ENCODE measurements around the gene TRNAU1AP. TPM values are rescaled to one million over a fixed set of nuclear protein-coding genes. Genes with fewer than 3 reads are reported as not detected.

Gene TRNAU1AP
- total and polyA plus RNA-seq, 2 of the 13 experiments (the other 11 are each of a cell fraction or from before 2014, with no cell fraction given): 29.0 to 42.9 TPM

DNA sequence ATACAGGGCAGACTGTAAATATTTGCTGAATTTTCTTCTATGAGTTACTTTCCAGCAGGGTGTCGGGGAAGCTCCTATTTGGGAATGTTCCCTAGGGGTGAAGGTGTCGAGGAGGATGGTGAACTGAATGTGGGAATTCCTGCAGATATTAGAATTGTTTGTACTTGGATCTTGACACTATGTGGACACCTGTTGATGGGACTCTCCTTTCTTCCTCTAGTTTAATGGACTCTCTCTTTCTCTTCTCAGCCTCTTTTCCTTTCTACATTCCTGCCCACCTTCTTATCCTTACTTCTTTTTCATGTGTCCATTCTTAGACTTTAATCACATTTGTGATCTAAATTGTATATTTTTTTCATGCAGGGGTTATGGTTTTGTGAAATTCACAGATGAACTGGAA, 14.0 kb downstream of the TRNAU1AP start:
- in situ Hi-C loops (cut with HindIII; ENCODE audit: extremely low pct_ligation_motif_present, low pct_unique_long_range_greater_than_20kb) (no loop called here), intact Hi-C loops (cut with micrococcal nuclease; ENCODE audit: unreplicated experiment) (no loop called here)
- no peaks in the 10 kb centered on the region for H3K9me3 ChIP-seq (ENCODE audit: low read length)
- no peaks in the 10 kb centered on the region for H3K4me1 ChIP-seq (ENCODE audit: insufficient read depth, low read length)
- DNase-seq (ENCODE audit: low spot score) (no peak), FAIRE-seq (no peak), ATAC-seq (no peak)
- H3K4me2 ChIP-seq (ENCODE audit: low read depth, low read length): no peak overlapping the region
- no TSS peak for BruUV-seq (replicated peaks)
- peaks cover 13 to 54% of the 10 kb centered on the region in 2 experiments; a peak in 4 of 5 replicates for H3K36me3 ChIP-seq (replicated peaks in 1 of 2; ENCODE audit: control insufficient read depth in 1 of 2, insufficient read depth in 2 of 2, low read length in 2 of 2)
- CTCF ChIA-PET (ENCODE audit: low intra/inter-chr PET ratio, low total read pairs): no interaction called here
- no peak overlapping the region for H3K27ac ChIP-seq (ENCODE audit: extremely low read length, insufficient read depth, low read length)
- H4K20me1 ChIP-seq (ENCODE audit: insufficient read depth, low read length): no peaks in the 10 kb centered on the region
- no peaks in the 10 kb centered on the region for H3K79me2 ChIP-seq (ENCODE audit: insufficient read depth, low read length)
- H3K4me3 ChIP-seq (replicated peaks in 1 of 3; ENCODE audit: insufficient read depth in 1 of 3, low read depth in 2 of 3, low read length in 3 of 3): no peak overlapping the region
- no peak overlapping the region for H2AFZ ChIP-seq (ENCODE audit: low read length)
- H3K27me3 ChIP-seq (ENCODE audit: control insufficient read depth in 1 of 2, insufficient read depth in 2 of 2, low read length in 2 of 2): no peaks in the 10 kb centered on the region
- POLR2A ChIA-PET: interaction anchor here (1.0 kb wide), 1 partner anchor 14 kb away, joined by 3 read pairs; no protein-coding TSS in a partner anchor
- 100% methylated on average over 2 of the region's 2 CpGs for WGBS (ENCODE audit: low lambda C conversion rate)
- H3K9ac ChIP-seq (ENCODE audit: insufficient read depth, low read depth, low read length): no peak overlapping the region
- TF ChIP-seq, protein P1, sequence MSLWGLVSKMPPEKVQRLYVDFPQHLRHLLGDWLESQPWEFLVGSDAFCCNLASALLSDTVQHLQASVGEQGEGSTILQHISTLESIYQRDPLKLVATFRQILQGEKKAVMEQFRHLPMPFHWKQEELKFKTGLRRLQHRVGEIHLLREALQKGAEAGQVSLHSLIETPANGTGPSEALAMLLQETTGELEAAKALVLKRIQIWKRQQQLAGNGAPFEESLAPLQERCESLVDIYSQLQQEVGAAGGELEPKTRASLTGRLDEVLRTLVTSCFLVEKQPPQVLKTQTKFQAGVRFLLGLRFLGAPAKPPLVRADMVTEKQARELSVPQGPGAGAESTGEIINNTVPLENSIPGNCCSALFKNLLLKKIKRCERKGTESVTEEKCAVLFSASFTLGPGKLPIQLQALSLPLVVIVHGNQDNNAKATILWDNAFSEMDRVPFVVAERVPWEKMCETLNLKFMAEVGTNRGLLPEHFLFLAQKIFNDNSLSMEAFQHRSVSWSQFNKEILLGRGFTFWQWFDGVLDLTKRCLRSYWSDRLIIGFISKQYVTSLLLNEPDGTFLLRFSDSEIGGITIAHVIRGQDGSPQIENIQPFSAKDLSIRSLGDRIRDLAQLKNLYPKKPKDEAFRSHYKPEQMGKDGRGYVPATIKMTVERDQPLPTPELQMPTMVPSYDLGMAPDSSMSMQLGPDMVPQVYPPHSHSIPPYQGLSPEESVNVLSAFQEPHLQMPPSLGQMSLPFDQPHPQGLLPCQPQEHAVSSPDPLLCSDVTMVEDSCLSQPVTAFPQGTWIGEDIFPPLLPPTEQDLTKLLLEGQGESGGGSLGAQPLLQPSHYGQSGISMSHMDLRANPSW (CRISPR knock-in tag; IDR thresholded peaks at IDR 0.05; ENCODE audit: borderline replicate concordance): no peak
- TF ChIP-seq ZNF792 (CRISPR knock-in tag; IDR thresholded peaks at IDR 0.05) (no peak), PHF20 (CRISPR knock-in tag; IDR thresholded peaks at IDR 0.05) (no peak), ZBTB1 (CRISPR knock-in tag; IDR thresholded peaks at IDR 0.05; ENCODE audit: borderline replicate concordance) (no peak), KLF13 (CRISPR knock-in tag; IDR thresholded peaks at IDR 0.05) (no peak), ZSCAN25 (CRISPR knock-in tag; IDR thresholded peaks at IDR 0.05) (no peak), ZNF333 (CRISPR knock-in tag; IDR thresholded peaks at IDR 0.05; ENCODE audit: borderline replicate concordance) (no peak), SRSF1 (optimal IDR thresholded peaks at IDR 0.05; ENCODE audit: low read depth, low read length) (no peak), SMAD9 (CRISPR knock-in tag; IDR thresholded peaks at IDR 0.05) (no peak)
- TF ChIP-seq, protein P2, sequence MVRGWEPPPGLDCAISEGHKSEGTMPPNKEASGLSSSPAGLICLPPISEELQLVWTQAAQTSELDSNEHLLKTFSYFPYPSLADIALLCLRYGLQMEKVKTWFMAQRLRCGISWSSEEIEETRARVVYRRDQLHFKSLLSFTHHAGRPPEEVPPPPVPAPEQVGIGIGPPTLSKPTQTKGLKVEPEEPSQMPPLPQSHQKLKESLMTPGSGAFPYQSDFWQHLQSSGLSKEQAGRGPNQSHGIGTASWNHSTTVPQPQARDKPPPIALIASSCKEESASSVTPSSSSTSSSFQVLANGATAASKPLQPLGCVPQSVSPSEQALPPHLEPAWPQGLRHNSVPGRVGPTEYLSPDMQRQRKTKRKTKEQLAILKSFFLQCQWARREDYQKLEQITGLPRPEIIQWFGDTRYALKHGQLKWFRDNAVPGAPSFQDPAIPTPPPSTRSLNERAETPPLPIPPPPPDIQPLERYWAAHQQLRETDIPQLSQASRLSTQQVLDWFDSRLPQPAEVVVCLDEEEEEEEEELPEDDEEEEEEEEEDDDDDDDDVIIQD (CRISPR knock-in tag; IDR thresholded peaks at IDR 0.05; ENCODE audit: low read depth): no peak
- TF ChIP-seq, protein P3, sequence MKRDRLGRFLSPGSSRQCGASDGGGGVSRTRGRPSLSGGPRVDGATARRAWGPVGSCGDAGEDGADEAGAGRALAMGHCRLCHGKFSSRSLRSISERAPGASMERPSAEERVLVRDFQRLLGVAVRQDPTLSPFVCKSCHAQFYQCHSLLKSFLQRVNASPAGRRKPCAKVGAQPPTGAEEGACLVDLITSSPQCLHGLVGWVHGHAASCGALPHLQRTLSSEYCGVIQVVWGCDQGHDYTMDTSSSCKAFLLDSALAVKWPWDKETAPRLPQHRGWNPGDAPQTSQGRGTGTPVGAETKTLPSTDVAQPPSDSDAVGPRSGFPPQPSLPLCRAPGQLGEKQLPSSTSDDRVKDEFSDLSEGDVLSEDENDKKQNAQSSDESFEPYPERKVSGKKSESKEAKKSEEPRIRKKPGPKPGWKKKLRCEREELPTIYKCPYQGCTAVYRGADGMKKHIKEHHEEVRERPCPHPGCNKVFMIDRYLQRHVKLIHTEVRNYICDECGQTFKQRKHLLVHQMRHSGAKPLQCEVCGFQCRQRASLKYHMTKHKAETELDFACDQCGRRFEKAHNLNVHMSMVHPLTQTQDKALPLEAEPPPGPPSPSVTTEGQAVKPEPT (CRISPR knock-in tag; IDR thresholded peaks at IDR 0.05; ENCODE audit: low read depth): no peak
- TF ChIP-seq, protein P4, sequence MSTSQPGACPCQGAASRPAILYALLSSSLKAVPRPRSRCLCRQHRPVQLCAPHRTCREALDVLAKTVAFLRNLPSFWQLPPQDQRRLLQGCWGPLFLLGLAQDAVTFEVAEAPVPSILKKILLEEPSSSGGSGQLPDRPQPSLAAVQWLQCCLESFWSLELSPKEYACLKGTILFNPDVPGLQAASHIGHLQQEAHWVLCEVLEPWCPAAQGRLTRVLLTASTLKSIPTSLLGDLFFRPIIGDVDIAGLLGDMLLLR (CRISPR knock-in tag; IDR thresholded peaks at IDR 0.05): no peak
- TF ChIP-seq, protein P5, sequence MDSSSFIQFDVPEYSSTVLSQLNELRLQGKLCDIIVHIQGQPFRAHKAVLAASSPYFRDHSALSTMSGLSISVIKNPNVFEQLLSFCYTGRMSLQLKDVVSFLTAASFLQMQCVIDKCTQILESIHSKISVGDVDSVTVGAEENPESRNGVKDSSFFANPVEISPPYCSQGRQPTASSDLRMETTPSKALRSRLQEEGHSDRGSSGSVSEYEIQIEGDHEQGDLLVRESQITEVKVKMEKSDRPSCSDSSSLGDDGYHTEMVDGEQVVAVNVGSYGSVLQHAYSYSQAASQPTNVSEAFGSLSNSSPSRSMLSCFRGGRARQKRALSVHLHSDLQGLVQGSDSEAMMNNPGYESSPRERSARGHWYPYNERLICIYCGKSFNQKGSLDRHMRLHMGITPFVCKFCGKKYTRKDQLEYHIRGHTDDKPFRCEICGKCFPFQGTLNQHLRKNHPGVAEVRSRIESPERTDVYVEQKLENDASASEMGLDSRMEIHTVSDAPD (CRISPR knock-in tag; IDR thresholded peaks at IDR 0.05): no peak
- TF ChIP-seq, protein P6, sequence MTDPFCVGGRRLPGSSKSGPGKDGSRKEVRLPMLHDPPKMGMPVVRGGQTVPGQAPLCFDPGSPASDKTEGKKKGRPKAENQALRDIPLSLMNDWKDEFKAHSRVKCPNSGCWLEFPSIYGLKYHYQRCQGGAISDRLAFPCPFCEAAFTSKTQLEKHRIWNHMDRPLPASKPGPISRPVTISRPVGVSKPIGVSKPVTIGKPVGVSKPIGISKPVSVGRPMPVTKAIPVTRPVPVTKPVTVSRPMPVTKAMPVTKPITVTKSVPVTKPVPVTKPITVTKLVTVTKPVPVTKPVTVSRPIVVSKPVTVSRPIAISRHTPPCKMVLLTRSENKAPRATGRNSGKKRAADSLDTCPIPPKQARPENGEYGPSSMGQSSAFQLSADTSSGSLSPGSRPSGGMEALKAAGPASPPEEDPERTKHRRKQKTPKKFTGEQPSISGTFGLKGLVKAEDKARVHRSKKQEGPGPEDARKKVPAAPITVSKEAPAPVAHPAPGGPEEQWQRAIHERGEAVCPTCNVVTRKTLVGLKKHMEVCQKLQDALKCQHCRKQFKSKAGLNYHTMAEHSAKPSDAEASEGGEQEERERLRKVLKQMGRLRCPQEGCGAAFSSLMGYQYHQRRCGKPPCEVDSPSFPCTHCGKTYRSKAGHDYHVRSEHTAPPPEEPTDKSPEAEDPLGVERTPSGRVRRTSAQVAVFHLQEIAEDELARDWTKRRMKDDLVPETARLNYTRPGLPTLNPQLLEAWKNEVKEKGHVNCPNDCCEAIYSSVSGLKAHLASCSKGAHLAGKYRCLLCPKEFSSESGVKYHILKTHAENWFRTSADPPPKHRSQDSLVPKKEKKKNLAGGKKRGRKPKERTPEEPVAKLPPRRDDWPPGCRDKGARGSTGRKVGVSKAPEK (CRISPR knock-in tag; IDR thresholded peaks at IDR 0.05; ENCODE audit: borderline replicate concordance): no peak
